HG03064 (cell line): Measurements from ENCODE around the gene TMEM184C.
A peak's percentile ranks its signal among the peaks of the same experiment; 100 is the strongest.

Source experiments
- ATAC-seq: cut with Tn5 transposase; IDR thresholded peaks from one replicate; pipeline ENCODE4 v1.9.1; 2021; ENCODE audit warnings: low read depth; ENCODE audit not compliant: unreplicated experiment

TMEM184C gene

DNA sequence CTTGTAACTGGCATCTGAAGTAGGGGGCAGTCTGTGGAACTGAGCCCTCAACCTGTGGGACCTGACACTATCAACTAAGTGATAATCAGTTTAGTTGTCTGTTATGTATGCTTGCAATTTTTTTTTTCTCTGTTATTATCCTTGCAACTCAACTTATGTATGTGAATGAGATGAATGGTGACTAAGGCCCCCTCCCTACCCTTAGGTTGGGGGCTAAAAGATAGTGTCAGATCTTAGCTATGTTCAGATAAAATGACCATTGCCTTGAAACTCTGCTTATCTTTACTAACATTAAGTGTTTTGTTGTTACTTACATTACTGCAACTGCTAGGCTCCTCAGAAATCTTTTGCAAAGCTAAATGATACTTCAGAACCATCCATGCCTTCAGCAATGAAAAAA is 31.5 kb downstream of the TMEM184C start:
- no peak for ATAC-seq

DNA sequence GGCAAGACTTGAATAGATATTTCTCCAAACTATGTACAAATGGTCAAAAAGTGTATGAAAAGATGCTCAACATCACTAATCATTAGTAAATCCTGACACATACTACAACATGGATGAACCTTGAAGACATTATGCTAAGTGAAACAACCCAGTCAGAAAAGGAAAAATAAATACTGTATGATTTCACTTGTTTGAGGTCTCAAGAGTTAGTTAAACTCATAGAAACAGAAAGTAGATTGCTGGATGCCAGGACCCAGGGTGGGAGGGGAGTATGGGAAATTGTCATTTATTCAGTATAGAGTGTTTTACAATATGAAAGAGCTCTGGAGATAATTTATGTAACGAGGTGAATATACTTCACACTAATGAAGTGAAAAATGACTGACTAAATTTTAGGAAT is 34.4 kb downstream of the TMEM184C start:
- no peak for ATAC-seq

DNA sequence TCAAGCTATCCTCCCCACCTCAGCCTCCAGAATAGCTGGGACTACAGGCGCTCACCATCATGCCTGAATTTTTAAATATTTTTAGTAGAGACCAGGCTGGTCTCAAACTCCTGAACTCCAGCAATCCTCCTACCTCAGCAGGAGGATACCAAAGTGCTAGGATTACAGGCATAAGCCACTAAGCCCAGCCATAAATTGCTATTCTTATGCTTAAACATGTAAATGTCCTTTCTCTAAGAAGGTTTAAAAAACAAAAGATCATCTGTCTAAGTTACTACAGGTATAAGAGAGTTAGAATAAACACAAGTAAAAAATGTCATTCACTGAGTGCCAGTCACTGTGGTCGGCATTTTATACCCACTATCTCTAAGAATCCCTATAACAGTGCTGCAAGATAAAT is 38.4 kb downstream of the TMEM184C start:
- ATAC-seq: no peak

DNA sequence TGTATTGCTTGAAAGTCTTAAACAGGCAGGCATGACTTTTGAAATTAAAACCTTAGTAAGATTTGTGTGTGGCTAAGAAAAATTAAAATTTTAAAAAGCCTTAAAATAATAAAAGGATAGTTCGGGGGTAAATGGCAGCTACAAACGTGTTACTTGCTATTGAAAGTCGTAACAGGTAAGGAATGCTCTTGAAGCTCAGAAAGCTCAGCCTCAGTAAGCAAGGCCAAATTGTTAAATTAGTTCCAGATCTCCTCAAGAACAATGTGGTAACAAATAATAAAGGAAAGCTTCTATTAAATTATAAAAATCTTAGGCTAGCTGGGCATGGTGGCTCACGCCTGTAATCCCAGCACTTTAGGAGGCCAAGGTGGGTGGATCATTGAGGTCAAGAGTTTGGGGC is 41.3 kb downstream of the TMEM184C start:
- no peak for ATAC-seq

DNA sequence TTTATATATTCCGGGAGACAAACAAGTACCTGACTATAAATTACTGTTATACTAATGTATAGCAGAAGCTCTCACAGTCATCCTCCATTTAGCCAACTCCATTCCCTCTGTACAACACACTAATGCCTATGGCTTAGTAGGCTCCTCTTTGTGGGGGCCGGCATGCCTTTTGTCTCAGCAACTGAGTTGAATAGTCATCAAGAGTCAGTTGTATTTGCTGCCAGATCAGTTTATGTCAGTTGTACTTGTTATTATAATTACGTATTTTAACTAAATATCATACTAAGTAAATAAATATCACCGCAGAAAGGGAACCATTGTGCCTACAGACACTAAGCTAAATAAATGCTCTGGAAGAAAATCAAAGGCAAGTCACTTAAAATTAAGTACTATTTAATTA is 56.9 kb downstream of the TMEM184C start:
- no peak for ATAC-seq

DNA sequence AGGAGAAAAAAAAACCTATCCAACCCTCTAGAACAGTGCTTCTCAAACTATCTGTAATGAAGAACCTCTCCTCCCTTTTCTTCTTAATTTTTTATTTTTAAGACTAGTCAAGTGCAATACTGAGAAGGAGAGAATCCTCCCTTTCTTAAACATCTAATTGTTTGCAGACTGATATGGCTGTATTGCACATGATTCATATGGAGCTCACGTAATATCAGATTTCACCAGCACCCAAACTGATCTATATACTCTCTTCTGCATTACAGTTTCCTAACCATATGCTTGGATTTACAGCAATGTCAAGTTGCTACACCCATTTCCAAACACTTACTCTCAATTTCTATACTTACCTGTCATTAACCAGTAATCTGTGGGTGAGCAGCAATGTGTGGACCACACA is 57.3 kb downstream of the TMEM184C start:
- ATAC-seq: no peak

DNA sequence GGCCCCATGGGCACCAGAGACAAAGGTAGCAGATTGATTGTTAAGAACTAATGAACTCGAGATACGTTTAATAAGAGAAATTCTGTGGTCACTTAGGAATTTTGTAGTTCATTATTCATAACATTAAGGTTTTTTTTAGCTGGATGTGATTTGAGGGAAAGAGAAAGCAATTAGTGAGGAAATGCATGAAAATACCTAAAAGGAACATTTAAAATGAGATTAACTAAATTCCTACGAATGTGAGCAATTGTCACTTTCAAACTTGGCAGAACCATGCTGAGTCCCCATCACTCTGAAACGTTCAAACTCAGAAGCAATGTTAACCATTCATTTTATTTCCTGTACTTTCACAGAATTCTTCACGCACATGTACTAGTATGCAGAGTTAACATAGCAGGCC is 60.9 kb downstream of the TMEM184C start:
- ATAC-seq: no peak

DNA sequence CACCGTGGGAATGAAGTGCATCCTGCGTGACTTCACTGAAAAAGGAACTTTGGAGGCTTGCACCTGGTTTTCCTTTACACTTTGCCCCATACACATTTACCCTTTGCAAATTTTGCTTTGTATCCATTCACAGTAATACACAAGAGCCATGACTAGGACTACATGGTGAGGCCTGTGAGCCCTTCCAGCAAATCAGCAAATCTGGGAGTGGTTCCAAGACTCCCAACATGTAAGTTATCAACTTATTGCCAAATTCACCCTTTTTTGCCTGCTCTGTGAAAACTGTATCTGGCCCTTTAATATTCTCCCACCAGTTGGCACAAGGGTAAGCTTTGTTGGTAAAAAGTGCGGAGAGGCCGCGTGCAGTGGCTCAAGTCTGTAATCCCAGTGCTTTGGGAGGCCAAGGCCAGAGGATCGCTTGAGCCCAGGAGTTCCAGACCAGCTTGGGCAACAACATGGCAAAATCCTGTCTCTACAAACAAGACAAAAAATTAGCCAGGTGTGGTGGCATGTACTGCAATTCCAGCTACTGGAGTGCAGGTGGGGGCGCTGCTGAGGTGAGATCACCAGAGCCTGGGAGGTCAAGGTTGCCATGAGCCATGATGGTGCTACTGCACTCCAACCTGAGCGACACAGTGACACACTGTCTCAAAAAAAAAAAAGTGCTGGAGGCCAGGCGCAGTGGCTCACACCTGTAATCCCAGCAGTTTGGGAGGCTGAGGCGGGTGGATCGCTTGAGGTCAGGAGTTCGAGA is 61.8 kb downstream of the TMEM184C start:
- ATAC-seq: no peak

DNA sequence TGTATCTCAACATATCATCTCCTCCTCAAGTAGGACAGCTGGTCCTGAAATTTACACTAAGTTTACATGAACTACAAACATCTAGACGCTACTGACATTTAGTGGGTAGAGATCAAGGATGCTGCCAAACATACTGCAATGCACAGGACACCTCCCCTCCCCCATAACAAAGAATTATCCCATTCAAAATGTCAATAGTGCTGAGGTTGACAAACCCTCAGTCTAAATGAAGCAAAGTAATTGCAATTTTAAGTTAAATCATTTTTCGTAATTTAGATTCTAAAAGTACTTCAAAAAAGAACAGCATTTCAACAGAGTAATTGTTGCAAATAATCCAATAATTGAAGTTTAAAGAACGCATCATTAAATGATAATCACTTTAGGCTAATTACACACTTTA is 65.6 kb downstream of the TMEM184C start:
- ATAC-seq: no peak

DNA sequence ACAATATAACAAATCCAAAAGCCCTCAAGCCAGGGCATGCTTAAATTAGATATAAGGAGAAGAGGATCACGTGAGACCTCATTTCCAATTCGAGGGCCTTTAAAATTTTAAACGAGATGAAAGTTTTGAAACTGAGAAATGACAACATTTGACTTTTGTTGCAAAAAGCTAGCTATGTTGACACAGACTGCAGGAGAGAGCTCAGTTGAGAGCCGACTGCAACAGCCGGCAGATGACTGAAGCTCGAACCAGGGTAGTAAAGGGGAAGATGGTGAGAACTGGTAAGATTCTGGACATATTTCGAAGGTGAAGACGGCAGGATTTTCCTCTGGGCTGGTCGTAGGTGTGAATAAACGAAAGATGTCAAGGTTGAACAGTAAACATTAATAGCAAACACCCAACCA is 66.0 kb downstream of the TMEM184C start:
- no peak for ATAC-seq

DNA sequence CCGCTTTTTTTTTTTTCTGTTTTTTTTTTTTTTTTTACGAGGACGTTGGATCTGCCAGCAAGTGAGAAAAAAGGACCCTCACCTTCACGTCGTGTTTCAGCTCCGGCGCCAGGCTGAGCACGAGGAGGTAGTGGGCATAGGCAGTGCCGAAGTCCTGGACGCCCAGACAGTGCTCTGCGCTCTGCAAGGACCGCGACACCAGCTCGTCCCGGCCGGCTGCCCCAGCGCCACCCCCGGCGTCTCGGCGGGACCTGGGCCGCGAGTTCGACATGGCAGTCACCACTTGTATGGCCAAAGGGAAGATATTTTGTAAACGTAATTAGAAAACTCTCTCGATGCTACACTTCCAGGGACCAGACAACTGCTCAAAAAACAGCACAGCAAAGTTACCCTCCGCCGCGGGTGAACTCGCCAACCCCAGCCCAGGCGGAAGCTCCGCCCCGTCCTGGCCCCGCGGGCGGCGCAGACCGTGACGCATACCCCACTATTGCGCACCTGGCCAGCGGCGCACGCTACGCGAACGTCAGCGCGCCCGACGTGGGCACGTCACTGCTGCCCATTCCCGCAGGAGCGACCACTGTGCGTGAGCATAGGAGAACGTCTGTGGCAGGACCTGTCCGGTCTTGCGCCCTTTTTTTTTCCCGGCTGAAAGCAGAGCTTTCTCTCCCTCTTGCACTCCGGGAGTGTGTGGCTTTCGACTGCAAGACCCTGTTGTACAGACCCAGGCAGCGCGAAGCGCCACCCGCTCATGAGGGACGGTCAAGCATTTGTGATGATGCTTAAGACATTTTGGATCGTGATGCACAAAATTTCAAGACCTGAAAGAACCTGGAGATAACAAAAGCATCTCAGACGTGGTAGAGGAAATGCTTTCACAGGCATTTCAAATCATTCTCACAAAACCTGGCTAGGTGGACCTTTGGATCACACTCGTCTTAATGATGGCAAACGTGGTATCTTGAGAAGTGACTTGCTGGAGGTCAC is 66.8 kb downstream of the TMEM184C start, which contains the start of gene PRMT9:
PRMT9 (minus strand) TSS at position 447 of the 984 bp plus-strand sequence; CDS start at position 271, 176 bp downstream.
- ATAC-seq: peak; percentile 100

DNA sequence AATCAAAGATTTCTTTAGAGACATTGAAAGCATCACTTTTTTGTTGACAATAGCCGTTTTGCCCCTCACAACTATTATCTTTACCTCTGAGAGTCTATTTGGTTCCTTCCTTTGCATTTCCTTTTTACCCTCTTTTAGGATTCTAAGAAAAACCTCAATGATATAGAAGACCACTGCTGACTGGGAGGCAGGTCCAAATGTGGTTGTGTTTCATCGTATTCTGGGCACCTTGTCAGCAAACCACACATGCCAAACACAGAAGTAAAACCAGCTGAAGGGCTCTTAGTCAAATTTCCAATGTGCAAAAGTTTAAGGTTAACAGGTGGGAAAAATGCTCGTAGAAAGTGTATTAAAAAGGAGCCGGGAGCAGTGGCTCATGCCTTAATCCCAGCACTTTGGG is 71.9 kb downstream of the TMEM184C start:
- ATAC-seq: no peak

DNA sequence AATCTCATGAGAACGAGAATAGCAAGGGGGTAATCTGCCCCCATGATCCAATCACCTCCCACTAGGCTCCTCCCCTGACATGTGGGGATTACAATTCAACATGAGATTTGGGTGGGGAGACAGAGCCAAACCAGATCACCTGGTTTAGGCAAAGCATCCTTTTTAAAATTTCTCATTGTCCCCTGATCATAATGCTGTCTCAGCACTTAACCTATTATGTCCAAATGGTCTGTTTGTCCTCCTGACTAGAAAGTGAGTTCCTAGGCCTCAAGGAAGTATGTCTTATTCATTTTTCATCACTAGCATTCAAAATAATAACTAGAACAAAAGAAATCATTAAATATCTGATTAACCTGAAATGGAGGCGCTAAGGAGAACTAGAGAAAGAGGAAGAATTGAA is 74.6 kb downstream of the TMEM184C start:
- no peak for ATAC-seq

DNA sequence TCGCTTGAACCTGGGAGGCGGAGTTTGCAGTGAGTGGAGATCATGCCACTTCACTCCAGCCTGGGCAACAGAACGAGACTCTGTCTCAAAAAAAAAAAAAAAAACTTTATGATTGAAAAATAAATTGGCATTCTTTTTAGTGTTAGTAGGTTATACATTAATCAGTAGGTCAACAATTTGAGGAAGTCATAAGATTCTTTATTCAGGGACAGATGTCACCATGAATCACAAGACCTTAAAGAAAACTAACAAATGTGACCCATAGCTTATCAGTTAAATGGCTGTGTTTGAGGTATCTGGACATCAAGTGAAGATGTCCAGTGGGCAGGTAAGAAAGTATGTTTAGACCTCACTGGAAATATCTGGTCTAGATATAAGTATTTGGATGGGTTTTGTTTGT is 76.0 kb downstream of the TMEM184C start:
- ATAC-seq: no peak

DNA sequence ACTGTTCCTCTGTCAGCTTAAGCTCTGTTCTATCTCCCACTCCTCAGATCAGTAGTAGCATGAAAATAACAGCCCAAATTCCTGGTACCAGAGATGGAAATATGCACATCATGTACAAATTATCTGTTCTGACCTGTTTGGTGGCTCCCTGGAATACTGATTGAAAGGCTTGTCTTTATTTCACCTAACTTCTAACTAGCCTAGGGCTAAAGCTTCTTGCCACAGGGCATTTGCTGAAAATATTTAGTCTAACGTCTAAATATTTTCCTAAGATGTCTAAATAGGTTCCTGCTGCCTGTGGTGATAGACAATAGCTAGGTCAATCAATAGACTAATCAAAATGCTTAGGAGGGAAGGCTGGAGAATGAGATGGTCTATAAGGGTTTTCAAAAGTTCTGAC is 79.7 kb downstream of the TMEM184C start:
- ATAC-seq: no peak

DNA sequence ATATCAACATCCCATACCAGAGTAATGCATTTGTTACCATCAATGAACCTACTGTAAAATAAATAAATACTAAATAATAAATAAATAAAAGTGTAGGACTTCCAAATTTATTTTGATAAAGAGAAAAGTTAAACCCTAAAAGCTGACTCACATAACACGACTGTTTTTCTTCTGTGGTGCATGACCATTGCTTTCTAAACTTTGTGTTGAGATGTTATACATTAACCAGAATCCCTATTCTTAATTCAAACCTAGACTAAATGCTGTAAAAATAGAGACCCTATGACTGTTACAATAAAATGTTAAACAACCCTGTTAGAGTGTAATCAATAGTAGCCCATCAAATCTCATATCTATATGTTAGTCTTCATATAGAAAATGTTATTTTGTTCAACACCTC is 87.6 kb downstream of the TMEM184C start:
- no peak for ATAC-seq

DNA sequence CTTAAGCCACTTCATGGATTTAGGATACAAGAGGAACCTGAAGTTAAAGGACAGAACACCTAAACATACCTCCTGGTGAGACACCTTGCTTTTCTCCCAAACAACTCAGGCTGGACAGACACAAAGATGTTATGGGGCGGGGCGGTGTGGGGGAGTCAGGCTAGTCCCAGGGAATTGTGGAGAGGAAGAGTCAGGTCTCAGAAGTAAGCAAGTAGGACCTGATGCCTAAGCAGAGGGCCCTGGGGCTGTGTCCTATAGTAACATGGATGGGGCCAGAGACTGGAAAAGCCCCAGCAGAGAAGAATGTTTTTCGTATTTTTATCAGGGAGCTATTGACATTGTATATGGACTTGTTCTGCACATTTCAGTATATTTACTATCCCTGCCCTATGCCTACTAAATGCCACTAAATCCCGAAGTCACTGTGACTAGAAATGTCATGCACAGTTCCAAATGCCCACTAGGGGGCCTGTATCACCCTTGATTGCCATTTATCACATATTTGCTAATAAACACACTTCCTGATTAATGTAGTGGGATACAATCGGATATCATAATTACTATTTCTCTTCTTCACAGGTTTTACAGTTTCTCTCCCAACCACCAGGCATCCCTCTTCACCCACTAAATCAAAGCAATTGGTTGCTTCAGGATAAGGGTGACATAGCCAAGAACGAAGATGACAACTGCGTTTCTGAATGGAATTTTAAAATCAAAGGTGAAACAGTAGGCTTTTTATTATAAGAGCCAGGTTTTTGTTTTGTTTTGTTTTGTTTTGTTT is 90.9 kb downstream of the TMEM184C start:
- peak; percentile 51 for ATAC-seq

DNA sequence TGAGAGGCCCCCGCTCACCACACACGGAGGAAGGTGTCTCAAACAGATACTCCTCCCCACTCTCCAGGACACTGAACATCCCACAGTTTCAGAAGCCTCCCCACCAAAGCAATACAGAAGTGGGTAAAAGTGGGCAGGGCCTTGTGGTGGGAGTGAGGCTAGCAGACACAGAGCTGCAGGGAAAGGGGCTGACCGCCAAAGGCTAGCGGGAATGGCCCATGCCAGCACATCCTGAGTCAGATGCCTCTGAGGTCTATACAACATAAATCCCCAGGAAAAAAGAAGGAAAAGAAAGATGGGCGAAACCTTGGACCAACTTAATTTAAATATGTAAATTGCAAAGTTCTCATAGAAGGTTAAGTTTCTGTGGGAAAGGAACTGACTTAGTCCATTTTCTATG is 92.8 kb downstream of the TMEM184C start:
- no peak for ATAC-seq

DNA sequence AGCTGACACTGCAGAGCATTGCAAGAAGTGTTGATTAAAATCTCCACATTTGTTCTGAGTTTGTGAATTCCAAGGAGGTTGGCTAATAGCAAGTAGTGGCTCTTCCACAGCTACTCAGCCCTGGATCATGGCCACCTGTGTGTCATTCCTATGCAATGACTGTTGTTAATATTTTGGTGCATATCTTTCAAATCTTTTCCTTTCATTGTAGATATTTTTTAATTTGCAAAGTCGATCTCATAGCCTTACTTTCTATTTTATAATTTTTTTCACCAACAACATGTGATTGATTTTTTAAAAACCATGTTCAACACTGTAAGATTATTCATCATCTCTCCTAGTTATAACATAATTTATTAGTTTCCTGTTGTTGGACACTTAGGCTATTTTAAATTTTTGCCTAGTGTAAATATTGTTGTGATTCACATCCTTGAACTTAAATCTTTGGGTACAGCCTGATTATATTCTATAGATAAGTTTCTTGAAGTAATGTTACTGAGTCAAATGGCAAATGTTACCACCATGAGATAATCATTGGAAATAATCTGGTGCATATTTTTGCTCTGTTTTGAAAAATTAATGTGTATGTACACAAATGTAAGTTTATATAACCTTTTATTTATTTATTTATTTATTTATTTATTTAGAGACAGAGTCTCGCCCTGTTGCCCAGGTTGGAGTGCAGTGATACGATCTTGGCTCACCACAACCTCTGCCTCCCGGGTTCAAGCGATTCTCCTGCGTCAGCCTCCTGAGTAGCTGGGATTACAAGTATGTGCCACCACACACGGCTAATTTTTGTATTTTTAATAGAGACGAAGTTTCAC is 97.6 kb downstream of the TMEM184C start:
- ATAC-seq: no peak

DNA sequence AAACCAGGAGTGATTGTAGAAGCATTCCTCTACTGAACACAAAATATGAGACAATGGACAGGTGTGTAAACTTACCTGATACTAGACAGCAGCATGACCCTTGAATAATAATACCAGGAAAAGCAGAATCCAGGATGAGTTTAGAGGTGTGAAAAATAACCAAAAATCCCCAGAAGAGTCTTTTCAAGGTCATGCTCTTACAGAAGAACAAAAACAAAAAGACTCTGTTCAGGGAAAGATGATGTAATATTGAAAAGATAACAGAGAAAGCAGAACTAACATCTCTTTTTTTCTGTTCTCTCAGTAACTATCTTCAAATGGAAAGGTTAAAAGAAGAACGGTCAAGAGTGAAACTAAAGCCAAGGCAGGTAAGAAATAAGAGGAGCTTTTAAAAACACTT is 100.7 kb downstream of the TMEM184C start:
- ATAC-seq: peak; percentile 89
